Activated T-cell treated with anti-CD3 and anti-CD28 coated beads, Interleukin-2, amount 50 U/mL, for 48 hours (primary cell): ENCODE results near the gene CNIH3.

Source experiments
- DNase-seq, 2 experiments: peaks; one replicate each; pipeline ENCODE4 v3.0.0-alpha.2; 2020

The CNIH3 gene

GRCh38 chr1:224782281-224783000 lies 166.3 kb downstream of the CNIH3 start:
- no peak for DNase-seq

- DNase-seq, result no peak
Observed at GRCh38 chr1:224783006-224783651, 167.0 kb downstream of the CNIH3 start.

- DNase-seq, result no peak
Observed at GRCh38 chr1:224784265-224785039, 168.3 kb downstream of the CNIH3 start.

- no peak for DNase-seq
Observed at GRCh38 chr1:224785040-224785328, 168.9 kb downstream of the CNIH3 start.

- no peak for DNase-seq
Observed at GRCh38 chr1:224785622-224786021, 169.5 kb downstream of the CNIH3 start.

GRCh38 chr1:224786533-224787250 lies 170.6 kb downstream of the CNIH3 start:
- no peak for DNase-seq

GRCh38 chr1:224789311-224789710 lies 173.2 kb downstream of the CNIH3 start:
- DNase-seq, result no peak
